Stimulated activated CD4-positive, alpha-beta T cell treated with anti-CD3 and anti-CD28 coated beads, Interleukin-4, amount 100 ng/mL, for 48 hours (primary cell): ENCODE results near the gene DHRS11.
"Not testable (repeated sequence)": the region's sequence is repeated elsewhere in the genome, so short reads cannot be mapped to it uniquely, and the experiment has no call there.

Experiments
- DNase-seq, 2 donors: peaks; one replicate each; pipeline ENCODE4 v3.0.0-alpha.2; 2020; ENCODE audit warnings: low read depth in 2 of 2

Gene DHRS11

DNA sequence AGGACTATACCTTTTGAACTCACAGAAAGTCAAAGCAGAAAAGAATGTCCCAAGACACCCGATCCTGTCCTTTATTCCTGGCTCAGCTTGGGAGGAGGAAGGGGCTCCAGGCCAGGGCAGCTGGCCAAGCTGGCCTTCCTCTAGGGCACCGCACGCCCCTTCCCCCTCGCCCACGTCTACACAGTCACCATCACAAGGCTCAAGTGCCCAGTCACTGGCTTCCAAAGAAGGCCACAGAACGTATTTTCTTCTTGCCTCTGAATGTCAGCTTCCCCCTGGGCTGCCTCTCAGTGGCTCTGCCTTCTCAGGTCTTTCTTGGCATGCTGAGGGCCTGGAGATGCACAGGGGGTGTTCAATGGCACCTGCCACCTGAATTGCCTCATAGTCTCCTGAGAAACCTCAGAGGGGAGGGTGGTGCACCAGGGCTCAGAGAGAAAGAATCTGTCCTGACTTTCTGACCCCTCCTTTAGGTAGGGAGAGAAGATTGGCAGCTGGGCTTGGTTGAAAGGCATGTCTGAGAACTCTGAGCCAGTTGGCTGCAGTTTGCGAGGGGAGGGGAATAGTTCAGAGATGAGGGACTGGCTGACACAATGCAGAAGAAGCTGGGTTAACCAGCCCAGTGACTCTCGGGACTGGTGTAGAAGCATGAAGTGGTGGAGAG lies 2.1 kb downstream of the DHRS11 start:
- DNase-seq, result no peak

- DNase-seq, result no peak
Measured at GRCh38 chr17:36594626-36595401, 3.1 kb downstream of the DHRS11 start.

DNA sequence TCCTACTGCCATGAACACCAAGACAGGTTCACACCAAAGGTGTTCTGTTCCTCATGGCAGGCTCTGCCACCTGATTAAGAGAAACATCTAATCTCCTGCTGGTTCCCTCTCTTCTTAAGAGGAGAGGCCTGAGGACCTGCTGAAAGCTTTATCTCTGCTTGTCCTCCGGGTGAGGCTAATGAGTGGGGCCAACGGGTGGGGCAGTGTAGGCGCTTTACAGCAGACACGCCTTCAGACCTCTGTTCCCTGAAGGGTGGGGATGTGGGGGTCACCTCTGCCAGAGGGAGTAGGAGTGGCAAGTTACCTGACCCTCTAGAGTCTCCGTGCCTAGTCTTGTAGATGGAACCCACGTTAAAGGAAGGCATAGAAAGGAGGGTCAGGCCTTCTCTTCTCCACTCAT lies 5.5 kb downstream of the DHRS11 start:
- DNase-seq, result no peak

DNA sequence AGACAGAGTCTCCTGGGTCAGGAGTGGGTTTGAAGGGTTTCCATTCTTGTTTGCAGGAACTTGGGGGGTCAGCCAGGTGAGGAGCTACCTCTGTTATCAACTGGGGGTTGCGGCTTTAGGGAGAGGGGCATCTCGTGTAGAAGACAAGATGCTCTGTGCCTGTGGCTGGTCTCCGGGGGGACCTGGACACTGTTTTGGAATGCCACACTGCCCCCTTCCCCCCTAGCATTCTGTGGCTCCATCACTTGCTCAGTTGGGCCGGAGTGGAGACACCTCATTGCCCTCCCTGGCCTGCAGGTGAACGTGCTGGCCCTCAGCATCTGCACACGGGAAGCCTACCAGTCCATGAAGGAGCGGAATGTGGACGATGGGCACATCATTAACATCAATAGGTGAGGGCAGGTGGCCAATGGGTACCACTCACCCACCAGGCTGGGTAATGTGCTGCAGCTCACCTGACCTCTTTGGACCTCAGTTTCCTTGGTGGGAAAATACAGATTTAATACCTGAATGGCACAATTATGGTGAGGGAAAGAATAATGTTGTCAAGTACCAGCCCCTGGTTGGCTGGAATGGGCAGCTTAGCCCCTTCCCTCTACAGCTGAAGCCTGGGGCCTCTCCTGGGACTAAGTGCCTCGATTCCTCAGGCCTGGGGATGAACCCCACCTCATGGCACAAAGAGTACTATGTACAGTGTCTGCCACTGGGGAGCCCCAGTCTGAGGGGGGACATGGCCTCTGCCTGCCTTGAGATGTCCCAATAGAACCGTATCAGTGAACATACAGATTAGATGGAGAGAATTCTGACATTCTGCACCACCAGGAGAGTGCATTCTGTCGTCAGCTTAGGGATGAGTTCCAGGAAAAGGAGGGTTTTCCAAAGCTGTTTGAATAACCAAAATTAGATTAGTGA lies 6.4 kb downstream of the DHRS11 start:
- DNase-seq, result no peak

DNA sequence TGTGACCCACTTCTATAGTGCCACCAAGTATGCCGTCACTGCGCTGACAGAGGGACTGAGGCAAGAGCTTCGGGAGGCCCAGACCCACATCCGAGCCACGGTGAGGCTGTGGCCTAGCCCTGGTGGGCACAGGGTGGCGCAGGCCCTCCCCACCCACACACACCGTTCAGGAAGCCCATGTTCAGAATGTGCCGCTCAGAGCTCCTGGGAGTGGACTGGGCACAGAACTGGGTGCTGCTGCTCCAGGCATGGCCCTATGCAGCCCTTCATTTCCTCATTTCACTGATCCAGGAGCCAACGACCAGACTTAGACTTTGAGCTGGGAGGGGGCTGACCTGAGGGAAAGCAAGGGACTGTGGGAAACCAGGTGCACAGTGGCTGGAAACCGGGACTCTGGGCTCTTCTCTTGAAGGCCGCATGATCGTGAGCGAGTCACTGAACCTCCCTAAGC lies 7.3 kb downstream of the DHRS11 start:
- no peak for DNase-seq

- no peak for DNase-seq
Measured at GRCh38 chr17:36599546-36600250, 8.0 kb downstream of the DHRS11 start.

- DNase-seq, result no peak
Measured at GRCh38 chr17:36600465-36600864, 8.8 kb downstream of the DHRS11 start.

- no peak for DNase-seq
Measured at GRCh38 chr17:36600936-36601302, 9.2 kb downstream of the DHRS11 start.

DNA sequence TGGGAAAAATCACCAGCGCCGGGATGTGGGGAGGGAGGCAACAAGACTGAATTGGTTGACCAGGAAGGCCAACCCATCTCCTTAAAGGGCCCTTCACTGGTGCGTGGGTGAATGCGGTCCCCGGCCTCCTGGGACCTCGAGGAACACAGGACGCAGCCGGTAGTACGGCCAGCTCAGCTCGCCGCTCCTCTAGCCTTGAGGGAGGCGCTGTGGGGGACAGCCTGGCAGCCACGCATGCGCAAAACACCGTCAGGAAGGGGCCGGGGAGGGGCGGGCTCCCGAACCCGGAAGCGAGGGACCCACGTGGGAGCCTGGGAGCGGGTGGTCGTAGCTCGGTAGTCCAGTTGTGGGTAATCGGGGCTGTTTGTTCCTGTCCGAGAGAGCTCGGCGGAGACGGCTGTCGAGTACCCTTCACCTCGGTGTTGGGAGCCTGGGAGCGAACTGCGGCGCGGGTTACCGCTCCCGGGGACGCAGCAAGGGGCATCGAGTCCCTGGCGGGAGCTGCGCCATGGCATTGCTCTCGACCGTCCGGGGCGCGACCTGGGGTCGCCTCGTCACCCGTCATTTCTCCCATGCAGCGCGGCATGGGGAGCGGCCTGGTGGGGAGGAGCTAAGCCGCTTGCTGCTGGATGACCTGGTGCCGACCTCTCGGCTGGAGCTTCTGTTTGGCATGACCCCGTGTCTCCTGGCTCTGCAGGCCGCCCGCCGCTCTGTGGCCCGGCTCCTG lies 9.8 kb downstream of the DHRS11 start, which contains the start of gene MRM1:
Gene MRM1 (plus strand): TSS at position 281 of the 727 bp plus-strand sequence. CDS start 228 bp downstream, at position 509.
- DNase-seq, result peak; percentile 85 to 89

- DNase-seq, result peak in 1 of 2 donors; percentile 8
Measured at GRCh38 chr17:36602030-36602748, 10.5 kb downstream of the DHRS11 start.

DNA sequence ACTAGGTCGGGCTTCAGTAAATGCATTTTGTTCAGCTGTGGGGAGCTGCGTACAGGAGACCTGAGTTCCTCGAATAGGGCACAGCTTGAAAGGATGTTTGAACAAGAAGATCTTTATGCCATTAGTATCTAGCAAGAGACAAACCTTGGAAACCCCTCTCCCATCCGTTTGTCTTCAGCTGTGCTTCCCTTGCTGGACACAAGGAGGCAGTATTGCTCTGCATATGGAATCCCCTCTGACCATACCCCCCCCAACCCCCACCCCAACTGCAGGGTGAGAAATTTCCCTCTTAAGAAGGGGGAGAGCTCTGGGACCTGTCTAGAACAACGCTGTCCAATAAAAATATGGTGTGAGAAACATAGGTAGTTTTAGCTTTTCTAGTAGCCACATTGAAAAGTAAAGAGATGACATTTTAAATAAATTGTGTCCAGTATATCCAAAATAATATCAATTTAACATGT lies 11.3 kb downstream of the DHRS11 start:
- peak; percentile 59 to 65 for DNase-seq

DNA sequence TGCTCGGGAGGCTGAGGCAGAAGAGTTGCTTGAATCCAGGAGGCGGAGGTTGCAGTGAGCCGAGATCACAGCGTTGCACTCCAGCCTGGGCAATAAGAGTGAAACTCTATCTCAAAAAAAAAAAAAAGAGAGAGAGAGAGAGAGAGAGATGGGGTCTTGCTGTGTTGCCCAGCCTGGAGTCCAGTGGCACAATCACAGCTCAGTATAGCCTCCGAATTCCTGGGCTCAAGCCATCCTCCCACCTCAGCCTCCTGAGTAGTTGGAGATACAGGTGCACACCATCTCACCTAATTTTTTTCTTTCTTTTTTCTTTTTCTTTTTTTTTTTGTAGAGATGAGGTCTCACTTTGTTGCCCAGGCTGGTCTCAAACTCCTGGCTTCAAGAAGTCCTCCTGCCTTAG lies 13.3 kb downstream of the DHRS11 start:
- DNase-seq, result not testable (repeated sequence)

DNA sequence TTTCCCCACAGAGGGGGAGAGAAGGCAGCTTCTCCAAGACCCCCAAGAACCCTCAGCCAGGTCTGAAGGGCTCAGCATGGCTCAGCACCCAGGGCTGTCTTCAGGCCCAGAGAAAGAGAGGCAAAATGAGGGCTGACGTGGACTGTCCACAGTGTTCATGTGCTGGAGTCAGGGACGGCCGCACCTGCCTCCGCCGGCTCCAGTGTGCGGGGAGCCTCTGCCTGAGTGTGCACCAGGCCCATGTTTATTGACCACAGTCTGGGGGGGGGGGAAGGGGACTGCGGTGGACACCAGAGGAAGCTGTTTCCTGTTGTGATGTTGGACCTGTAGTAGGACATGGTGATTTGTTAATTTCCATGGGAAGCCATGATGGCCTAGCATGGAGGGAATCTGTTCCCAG lies 16.6 kb downstream of the DHRS11 start:
- no peak for DNase-seq

DNA sequence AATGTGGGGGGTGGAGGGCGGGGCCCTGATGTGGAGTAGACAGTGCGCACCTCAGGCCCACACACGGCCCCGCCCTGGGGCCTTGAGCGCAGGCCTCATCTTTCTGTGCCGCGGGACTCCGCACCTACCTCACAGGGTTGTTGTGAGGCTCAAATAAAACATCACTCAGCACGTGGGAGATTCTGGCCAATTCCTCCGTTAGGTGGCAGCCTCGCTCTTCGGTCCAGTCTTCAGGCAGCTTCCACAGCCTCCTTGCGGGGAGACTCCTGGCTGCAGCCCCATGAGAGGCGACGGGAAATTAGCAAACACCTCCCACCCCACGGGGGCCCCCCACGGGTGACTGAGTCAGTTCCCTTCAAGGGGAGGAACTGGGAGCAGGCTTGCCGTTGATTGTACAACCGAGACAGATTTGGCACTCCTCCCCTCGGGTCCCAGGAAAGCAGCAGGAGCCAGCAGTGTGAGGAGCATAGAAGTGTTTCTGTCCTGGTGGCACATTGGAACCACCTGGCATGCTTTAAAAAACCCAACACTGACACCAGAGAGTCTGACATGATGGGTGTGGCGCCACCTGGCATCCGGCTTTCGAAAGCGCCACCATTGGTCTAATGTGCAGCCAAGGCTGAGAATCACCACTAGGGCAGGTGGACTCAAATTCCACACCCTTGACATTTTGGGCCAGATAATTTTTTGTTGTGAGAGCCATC lies 17.3 kb downstream of the DHRS11 start:
- no peak for DNase-seq

GRCh38 chr17:36609498-36609862 lies 17.8 kb downstream of the DHRS11 start:
- DNase-seq, result no peak

- no peak for DNase-seq
Measured at GRCh38 chr17:36610474-36610873, 18.8 kb downstream of the DHRS11 start.

GRCh38 chr17:36611345-36612072 lies 19.8 kb downstream of the DHRS11 start:
- DNase-seq, result no peak

GRCh38 chr17:36612323-36612722 lies 20.6 kb downstream of the DHRS11 start:
- DNase-seq, result no peak

DNA sequence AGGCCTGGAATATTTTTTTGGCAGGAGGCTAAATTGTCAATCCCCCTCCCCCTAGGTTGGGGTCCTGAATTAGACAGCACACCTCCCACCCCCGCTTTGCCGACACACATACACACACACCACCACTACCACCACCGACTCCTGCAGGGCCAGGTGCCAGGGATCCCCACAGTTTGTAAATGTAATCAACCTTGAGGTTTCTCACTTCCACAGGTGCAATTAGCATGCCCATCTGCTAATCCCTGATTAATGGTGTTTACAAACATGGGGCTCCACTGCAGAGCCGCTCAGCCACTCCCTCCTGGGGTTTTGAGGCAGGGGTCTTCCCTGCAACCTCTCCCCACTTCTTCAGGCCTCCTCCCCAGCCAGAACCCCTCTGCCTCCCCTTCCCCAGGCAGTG lies 21.5 kb downstream of the DHRS11 start:
- DNase-seq, result no peak
